GM19463 (cell line): Measurements from ENCODE around the gene ARID1B.

ENCODE experiments used
- ATAC-seq: cut with Tn5 transposase; IDR thresholded peaks from one replicate; pipeline ENCODE4 v1.9.1; 2021; ENCODE audit warnings: mild to moderate bottlenecking, moderate library complexity; ENCODE audit not compliant: unreplicated experiment

Gene ARID1B

DNA sequence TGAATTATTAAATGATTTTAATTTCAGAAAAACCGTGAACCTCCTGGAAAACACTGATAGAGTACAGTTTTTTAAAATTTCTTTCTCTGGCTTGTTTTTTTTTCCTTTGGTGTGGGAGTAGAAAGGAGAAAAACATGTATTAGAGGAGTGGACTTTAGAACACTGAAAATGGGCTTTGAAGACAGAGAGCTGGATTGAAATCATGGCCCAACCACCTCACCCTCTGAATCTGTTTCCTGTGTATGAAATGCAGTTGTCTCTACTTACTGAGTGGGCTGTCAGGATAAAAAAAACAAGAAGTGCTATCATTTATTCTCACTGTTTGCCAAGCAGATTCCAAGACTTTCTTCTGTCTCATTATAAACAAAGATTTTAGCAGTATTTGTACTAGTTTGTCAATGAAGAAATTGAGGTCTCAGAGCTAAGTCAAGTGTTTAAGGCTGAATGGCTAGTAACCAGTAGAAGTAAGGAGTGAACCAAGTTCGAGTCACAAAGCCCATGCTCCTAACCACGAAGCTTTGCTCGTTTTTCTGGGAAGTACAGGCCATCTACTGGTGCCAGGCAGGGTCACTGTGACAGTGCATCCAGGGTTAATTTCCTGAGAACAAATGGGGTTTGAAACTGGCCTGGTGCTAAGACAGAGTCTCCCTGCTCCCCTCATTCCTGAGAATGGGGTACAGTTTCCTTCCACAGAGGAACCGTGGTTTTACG, 289.8 kb downstream of the ARID1B start:
- ATAC-seq = no peak

DNA sequence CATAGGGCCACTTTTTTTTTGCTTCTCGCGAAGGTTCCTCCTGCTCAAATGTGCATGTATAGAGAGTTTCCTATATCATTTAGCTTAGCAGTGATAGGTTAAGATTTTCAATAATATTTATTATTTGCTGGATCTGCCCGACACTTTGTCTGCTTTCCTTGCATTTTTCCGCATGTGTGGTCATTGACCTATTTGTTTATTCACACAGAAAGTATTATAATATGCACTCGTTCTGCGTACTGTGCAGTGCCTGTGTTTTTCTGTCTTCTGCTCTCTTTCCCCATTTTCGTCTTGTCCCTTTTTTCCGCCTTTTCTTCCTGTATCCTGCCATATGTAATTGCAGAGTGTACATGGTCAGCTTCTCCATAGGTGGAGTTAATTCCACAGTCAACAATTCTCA, 290.3 kb downstream of the ARID1B start:
- ATAC-seq = no peak

DNA sequence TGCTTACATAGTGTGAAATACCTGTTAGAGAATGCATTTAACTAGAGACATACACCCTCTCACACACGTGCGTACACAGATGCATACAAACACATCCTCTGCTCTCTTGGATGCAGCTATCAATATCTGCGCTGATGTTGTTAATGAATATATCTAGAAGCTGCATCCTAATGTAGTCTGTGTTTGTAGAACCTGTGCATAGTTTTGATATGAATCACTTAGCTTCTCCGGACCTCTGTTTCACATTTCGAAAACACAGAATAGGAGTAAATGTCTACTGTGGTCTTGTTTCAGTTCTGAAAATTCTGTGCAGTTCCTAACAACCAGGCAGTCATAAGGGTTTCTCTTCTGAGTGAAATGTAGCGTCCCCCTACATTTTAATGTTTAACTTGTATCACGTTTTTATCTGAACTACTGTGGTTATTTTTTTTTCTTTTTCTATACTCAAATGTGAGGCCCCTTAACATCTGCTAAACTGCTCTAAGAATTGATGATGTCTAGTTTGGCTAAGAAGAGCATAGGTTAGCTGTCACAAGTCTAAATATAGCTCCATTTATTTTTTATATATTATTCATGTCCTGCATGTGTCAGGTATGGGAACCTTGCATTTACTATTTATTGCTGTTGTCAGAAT, 291.6 kb downstream of the ARID1B start:
- ATAC-seq = peak; percentile 95

DNA sequence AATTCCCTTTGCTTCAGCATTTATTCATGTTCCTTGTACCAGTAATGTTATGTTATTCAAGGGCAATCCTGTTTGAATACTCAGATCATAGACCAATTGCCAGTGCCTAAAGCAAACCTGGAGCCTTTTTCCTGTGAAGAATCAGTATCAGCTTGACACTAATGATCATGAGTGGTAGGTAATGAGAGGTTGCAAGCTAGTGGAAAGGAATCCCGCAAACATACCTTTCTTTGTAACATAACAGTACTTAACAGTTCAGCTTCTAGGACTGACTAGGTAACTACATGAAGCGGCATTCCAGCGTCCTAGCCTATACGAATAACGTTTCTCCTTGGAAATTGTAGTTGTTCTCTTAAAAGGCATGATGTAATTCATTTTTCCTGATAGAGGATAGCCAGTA, 292.4 kb downstream of the ARID1B start:
- ATAC-seq = no peak

DNA sequence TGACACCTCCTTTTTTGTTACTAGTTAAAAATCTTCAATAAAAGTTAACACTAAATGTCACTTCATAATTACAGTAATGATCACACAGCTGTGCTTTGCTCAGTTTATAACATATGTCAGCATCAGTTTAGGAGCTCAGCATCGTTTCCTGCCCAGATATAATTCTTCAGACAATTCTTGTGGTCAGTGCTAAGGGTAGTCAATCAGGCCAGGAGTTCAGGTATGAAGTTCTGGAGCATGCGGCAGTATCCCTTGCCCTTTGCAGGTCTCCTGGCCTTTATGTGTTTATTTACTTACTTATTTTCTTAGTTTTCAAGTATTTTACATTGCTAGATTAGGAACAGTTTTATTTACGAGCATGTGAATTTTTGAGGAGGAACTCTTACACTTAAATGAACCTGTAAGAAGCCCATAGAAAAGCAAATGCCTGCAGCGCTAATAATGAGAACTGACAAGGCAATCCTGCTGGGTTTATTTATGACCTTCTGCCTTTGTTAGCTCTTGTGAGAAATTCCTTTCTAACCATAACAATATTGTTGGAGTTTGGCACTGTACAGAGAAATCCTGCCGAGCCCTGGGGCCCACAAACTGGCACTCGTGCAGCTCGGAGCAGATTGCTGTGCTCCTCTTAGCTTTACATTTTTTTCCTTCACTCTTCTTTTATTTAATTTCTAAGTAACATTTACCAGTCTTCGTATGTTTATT, 293.4 kb downstream of the ARID1B start:
- ATAC-seq = no peak

DNA sequence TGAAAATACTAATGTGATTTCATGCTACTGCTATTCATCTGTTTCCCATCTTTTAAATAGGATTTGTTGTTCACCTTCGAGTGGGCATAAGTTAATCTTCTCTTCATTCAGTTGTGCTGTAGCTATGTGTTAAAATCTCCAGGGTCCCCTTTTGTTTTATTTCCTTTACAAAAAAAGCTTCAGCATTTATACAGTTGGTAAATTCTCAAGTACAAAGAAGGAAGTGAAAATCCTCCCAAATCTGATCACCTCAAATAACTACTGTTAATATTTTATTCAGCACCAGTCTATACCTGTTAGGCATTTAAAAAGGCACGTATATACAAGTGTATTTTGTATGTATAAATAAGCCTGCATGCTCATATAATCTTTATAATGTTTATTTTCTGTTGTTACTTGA, 294.9 kb downstream of the ARID1B start:
- no peak for ATAC-seq

DNA sequence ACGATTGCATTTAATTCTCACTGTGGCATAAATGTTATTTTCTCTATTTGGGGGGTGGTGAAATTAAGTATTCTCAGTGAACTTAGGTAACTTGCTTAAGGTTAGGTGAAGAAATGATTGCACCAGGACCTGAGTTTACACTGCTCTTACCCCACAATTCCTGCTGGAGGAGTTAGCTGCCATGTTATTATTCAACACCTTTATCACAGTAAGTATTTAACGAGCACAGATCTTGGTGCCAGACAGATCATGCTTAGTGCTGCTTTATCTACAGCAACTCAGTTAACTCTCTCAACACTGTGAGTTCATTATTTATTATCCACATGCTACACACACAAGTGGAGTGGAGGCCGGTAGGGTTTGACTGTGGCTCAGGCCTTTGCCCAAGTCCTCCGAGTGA, 296.4 kb downstream of the ARID1B start:
- no peak for ATAC-seq

DNA sequence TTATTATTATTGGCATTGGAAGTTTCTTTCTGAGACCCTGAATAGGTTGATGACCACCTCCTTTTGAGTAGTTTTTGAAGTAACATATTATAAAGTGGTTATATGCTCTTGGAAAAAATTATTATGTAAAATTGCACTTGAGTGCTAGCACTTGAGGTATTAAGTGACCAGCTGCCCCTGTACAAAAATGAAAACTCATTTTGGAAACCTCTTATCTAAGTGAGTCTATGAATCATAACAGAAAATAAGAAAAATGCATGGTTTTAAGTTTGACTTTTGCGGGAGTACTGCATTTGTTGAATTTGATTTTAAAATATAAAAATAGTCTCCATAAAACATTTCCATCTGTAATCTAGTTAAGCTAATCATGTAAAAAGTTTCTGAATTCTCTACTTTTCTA, 297.8 kb downstream of the ARID1B start:
- ATAC-seq = no peak

DNA sequence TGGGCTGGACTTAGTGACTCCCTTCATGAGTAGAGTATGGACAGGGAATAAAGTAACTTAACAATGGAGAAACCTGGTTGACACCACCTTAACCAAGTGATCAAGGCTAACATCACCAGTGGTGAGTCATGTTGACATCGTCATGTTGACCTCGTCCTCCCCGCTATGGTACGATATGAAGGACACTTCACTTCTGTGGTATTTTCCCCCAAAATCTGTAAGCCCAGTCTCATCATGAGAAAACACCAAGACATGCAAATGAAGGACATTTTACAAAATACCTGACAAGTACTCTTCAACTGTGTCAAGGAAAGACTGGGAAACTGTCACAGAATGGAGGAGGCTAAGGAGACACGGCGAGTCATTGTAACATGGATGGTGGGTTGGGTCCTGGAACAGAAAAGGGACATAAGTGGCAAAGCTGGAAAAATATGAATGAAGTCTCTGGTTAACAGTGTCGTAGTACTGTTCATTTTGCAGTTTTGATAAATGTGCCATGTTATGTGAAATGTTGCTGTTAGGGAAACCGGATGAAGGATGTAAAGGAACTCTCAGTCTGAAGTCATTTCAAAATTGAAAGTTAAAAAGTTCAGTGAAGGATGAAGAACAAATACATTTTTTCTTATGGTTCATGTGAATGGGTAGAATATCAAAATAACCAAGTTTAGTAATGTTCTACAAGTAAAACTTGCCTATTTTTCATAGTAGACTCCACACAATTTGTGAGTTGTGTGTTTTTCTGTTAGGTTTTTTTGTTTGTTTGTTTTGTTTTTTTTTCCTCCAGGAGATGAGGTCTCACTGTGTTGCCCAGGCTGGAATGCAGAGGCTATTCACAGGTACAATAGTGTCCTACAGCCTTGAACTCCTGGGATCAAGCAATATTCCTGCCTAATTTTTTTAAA, 298.6 kb downstream of the ARID1B start:
- ATAC-seq = peak; percentile 80

DNA sequence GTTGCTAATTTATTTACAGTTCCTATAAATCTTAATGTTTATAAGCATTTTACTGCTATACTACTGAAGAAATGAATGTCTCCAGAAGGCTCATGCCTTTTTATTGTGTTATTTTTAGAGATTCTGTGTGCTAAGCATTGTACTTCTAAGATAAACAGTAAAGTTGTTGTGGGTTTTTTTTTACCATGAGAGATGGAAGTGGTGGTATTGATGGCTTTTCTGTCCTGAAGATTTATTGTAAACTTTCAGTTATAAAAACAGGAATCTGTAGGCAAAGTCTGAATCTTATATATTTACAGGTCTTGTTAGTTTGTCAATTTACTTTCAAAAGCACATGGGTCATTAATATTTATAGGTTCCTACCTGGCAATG, 299.3 kb downstream of the ARID1B start:
- ATAC-seq = no peak

DNA sequence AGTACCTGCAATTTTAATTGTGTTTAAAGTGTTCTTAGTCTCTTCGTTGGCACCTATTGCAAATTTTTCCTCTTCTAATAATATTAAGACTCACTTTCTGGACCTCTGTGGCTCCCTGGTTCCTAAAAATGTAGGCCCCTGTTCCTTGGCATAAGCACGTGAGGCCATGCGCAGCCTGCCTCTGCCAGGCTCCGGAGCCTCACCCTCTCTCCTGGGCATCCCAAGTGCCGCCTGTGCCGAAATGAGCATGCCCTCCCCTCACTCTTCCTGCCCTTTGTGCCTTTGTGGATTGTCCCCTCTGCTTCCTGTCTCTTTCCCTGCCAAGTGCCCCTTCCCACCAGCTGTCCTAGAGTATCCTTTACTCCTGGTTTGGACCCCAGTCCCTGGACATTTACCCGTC, 300.1 kb downstream of the ARID1B start:
- no peak for ATAC-seq

DNA sequence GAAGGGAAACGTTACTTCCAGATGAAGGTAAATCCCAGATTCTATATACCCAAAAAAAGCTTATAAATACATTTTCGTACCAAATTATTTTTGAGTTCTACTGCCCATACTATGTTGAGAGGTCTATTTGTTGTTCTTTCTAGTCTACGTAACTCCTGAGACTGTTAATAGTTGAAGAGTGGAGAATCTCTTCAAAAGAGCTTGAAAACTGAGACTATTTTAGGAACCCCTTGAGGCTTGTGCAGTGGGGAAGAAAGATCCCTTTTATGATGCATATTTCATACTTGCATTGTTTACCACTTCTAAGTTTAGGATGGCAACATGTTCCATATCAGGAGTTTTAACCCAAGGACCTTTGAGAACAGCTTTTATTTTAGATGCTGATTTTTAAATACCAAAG, 301.1 kb downstream of the ARID1B start:
- ATAC-seq = no peak

DNA sequence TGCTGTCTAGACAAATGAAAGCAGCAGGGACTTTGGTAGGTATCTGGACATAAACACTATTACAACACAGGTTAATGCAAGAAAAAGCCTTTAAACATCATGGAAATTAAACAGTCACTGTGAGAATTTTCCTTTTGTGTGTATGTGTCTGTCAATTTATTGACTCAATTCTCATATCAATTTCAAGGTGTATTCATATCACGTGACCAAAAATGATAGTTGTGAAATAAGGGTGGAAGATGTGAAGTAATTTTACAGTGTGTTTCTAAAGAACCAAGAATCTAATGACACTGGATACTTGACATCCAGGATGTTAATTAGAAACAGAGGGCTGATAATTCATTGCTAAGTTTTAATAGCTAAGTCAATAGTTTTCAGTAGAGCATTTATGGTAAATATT, 302.1 kb downstream of the ARID1B start:
- ATAC-seq = no peak

DNA sequence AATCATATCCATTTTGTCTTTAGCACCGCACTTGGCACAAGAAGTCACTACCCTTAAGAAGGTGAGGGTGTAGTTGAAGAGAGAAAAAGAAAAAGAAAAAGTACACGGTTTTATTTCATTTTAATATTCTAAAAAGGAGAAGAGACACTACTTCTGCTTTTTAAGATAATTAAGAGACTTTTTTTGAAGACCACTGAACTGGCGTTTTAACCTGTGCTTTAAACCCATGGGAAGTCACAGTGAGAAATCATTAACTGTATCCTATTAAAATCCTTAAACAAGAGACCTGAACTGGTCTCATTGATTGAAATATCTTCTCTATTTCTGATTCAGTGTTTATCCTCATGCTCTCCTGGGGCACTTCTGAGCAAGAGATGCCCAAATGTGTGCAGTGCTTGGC, 302.6 kb downstream of the ARID1B start:
- ATAC-seq = no peak

DNA sequence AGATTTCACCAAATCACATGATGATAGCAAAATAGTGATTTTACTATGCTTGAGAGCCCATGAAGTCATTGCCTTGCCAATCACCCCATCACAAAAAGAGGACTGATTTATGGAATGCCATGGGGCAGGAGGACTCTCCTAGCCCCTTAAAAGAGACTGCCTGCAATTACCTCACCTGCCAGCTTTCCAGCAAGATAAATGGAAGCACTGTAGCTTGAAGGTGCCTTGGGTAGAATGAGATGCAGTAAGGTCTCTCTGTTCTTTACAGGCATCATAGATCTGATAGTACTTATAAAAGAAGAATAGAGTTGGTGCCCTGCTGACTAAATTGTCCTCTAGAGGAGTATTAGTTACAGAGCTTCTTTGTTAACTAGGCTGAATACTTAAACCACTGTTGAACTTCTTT, 303.8 kb downstream of the ARID1B start:
- no peak for ATAC-seq

DNA sequence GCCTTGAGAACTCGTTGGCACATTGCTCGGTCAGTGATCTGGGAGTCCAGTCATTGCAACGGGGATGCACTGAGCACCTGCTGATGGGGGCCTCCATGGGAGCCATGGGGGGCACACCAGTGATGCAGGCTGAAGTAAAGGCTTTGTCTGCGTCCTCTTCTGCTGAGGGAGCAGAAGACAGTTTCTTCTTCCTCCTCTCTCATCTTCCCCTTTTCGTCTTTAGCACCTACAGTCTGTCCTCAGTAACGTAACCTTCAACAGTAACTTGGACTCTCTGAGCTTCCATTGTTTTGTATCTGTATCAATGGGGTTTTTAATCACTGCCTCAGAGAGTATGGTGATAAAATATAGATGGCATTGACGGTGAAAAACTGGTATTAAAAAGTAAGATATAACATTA, 306.2 kb downstream of the ARID1B start:
- ATAC-seq = no peak

DNA sequence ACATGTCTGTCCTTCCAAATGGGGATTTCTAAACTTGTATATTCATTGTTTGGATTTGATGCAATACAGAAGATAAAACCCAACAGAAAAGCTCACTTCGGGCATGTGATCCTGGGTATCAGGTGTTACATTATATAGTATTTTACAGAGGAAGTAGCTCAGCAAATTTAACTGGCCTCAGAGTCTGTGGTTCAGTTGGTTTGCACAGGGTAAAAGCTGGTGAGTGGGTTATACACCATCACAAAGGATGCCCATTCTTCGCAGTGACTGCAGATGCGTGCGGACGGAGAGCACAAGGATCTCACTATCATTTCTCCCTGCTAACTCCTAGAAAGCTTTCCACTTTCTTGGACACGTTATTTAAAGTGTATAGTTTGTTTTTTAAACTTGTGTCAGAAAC, 309.5 kb downstream of the ARID1B start:
- ATAC-seq = no peak

DNA sequence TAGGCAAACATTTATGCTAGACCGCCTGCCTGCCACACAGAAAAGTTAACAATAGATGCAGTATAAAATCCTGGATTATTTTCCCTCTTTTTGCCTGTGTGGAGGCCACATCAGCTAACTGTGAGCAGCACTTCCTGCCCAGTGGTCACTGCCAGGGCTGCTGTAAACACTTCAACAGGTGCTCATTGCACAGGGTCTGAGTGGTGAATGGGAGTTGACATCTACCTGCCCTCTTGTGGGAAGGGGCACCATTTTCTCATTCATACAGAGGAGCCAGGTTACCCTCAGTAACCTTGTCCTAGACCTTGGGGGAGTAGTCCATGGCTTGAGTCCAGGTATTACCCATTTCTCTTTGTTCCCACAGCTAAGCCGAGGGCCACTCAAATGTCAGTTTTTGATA, 310.8 kb downstream of the ARID1B start:
- ATAC-seq = no peak

DNA sequence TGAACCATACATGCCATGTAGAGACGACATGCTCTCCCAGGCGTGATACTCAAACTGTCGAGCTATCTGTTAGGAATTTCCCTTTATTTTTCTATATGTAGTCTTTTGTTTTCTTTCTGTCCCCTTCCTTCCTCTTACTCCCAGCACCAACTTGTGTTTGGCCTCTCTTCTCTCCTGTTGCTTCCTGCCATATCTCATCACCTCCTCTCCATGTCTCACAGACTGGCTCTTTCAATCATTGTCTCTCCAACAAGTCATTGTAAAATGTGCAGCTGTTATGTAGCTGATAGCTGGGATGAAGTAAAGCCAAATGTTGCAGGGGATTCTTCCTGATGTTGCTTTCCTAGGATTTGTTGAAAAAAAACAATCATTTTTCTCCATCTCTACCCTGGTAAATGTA, 311.7 kb downstream of the ARID1B start:
- ATAC-seq = no peak

DNA sequence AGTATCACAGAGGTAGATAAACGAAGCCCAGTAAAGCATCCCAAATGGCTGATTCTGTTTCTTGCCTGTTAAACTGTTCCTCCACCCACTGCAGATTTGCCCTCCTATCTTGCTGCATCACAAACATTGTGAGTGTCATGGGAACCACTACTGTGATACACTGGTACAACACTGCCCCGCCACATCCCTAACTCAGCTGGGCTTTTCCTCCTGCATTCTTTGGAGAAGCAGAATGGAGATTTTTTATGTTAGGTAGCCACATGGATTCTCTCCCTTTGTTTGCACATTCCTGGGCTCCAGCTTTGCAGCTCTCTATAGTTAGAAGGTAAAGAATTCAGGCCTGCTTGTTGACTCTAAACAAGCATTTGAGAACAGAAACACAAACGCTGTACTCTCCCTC, 312.1 kb downstream of the ARID1B start:
- no peak for ATAC-seq

DNA sequence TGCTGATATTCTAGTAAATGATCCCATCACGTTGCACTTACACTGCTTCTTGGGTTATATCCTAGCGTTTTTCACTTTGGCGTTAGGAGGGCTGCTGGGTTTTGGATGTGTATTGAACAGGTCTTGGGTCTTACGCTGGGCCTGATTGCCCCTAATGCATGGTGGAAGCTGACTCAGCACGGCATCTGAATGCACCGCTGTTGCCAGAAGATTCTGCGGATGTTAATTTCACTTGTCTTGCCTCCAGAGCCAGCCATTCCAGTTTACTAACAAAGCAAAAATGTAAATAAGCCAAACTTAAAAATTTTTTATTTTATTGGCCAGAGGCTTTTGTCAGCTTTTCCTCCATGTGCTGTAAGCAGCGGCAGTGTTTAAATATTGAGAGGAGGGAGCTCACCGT, 312.7 kb downstream of the ARID1B start:
- ATAC-seq = no peak
